Measurements from ENCODE around the gene KCNQ5. TPM values are rescaled to one million over a fixed set of nuclear protein-coding genes. Genes with fewer than 3 reads are reported as not detected.

Gene KCNQ5
- total RNA-seq, 1 experiment from 2014 or later: 17.8 TPM

- H3K27me3 ChIP-seq (replicated peaks; ENCODE audit: insufficient read depth, low read depth, low read length, poor library complexity): no peaks in the 10 kb centered on the region
- ChIA-PET CTCF (no interaction called here), POLR2A (ENCODE audit: low non-redundant PET) (no interaction called here)
- no peak overlapping the region for H3K4me3 ChIP-seq (ENCODE audit: low read depth, low read length, poor library complexity, severe bottlenecking)
- peaks cover 6% of the 10 kb centered on the region for H3K4me1 ChIP-seq (ENCODE audit: insufficient read depth, low read length, poor library complexity, severe bottlenecking)
- BruUV-seq (replicated peaks): no TSS peak
- intact Hi-C loops (cut with micrococcal nuclease; ENCODE audit: unreplicated experiment): no loop called here
- H3K36me3 ChIP-seq (ENCODE audit: insufficient read depth, low read length, poor library complexity, severe bottlenecking): no peaks in the 10 kb centered on the region
- no peak for DNase-seq (ENCODE audit: low spot score)
- no peak overlapping the region for H3K27ac ChIP-seq (ENCODE audit: low read depth, low read length, poor library complexity, severe bottlenecking)
- no peak for TF ChIP-seq EZH2 (IDR thresholded peaks at IDR 0.05; ENCODE audit: borderline replicate concordance, low read depth, low read length, poor library complexity, severe bottlenecking)
- no peak for TF ChIP-seq CTCF (conservative IDR thresholded peaks at IDR 0.05; ENCODE audit: low read depth, low read length)
- H3K9me3 ChIP-seq (ENCODE audit: low read depth, low read length, poor library complexity, severe bottlenecking): no peaks in the 10 kb centered on the region
These were observed 213.9 kb downstream of the KCNQ5 start for GRCh38 chr6:72835749-72836148.

- POLR2A ChIA-PET (ENCODE audit: low non-redundant PET): no interaction called here
- no peak for DNase-seq (ENCODE audit: low spot score)
- no TSS peak for BruUV-seq (replicated peaks)
These were observed 215.1 kb downstream of the KCNQ5 start for GRCh38 chr6:72836971-72837370.

GRCh38 chr6:72841195-72841594 lies 219.3 kb downstream of the KCNQ5 start:
- TF ChIP-seq EZH2 (IDR thresholded peaks at IDR 0.05; ENCODE audit: borderline replicate concordance, low read depth, low read length, poor library complexity, severe bottlenecking): no peak
- TF ChIP-seq CTCF (conservative IDR thresholded peaks at IDR 0.05; ENCODE audit: low read depth, low read length): no peak
- H3K9me3 ChIP-seq (ENCODE audit: low read depth, low read length, poor library complexity, severe bottlenecking): no peaks in the 10 kb centered on the region
- H3K27me3 ChIP-seq (replicated peaks; ENCODE audit: insufficient read depth, low read depth, low read length, poor library complexity): no peaks in the 10 kb centered on the region
- ChIA-PET POLR2A (ENCODE audit: low non-redundant PET) (no interaction called here), CTCF (no interaction called here)
- no peak for DNase-seq (ENCODE audit: low spot score)
- no peak overlapping the region for H3K4me3 ChIP-seq (ENCODE audit: low read depth, low read length, poor library complexity, severe bottlenecking)
- no peaks in the 10 kb centered on the region for H3K36me3 ChIP-seq (ENCODE audit: insufficient read depth, low read length, poor library complexity, severe bottlenecking)
- no peaks in the 10 kb centered on the region for H3K4me1 ChIP-seq (ENCODE audit: insufficient read depth, low read length, poor library complexity, severe bottlenecking)
- intact Hi-C loops (cut with micrococcal nuclease; ENCODE audit: unreplicated experiment): no loop called here
- no TSS peak for BruUV-seq (replicated peaks)
- H3K27ac ChIP-seq (ENCODE audit: low read depth, low read length, poor library complexity, severe bottlenecking): no peak overlapping the region

More at GRCh38 chr6:72836971-72837370, 215.1 kb downstream of the KCNQ5 start:
- Histone ChIP-seq H3K36me3 (ENCODE audit: insufficient read depth, low read length, poor library complexity, severe bottlenecking) (no peaks in the 10 kb centered on the region), H3K4me3 (ENCODE audit: low read depth, low read length, poor library complexity, severe bottlenecking) (no peak overlapping the region), H3K27me3 (replicated peaks; ENCODE audit: insufficient read depth, low read depth, low read length, poor library complexity) (no peaks in the 10 kb centered on the region), H3K4me1 (ENCODE audit: insufficient read depth, low read length, poor library complexity, severe bottlenecking) (peaks cover 6% of the 10 kb centered on the region), H3K27ac (ENCODE audit: low read depth, low read length, poor library complexity, severe bottlenecking) (no peak overlapping the region), H3K9me3 (ENCODE audit: low read depth, low read length, poor library complexity, severe bottlenecking) (no peaks in the 10 kb centered on the region)
- no peak for TF ChIP-seq EZH2 (IDR thresholded peaks at IDR 0.05; ENCODE audit: borderline replicate concordance, low read depth, low read length, poor library complexity, severe bottlenecking)
- TF ChIP-seq CTCF (conservative IDR thresholded peaks at IDR 0.05; ENCODE audit: low read depth, low read length): no peak
- CTCF ChIA-PET: no interaction called here
- intact Hi-C loops (cut with micrococcal nuclease; ENCODE audit: unreplicated experiment): no loop called here
